Measurements from ENCODE around the gene SPEN.

The SPEN gene

GRCh38 chr1:15852828-15853302 is 5.4 kb downstream of the SPEN start:
- no peak for TF ChIP-seq CTCF (conservative IDR thresholded peaks at IDR 0.05)
- no peak for TF ChIP-seq ZFX (IDR thresholded peaks at IDR 0.05)
- H3K27ac ChIP-seq, result 0 out of 2 replicates have a peak overlapping the region, but pooled peaks have one; percentile 15

- H3K27ac ChIP-seq, result no peak overlapping the region
- TF ChIP-seq ZFX (IDR thresholded peaks at IDR 0.05) (no peak), CTCF (conservative IDR thresholded peaks at IDR 0.05) (no peak)
These were observed 9.4 kb downstream of the SPEN start for GRCh38 chr1:15856888-15857287.

- 0 out of 2 replicates have a peak overlapping the region, but pooled peaks have one; percentile 15 for H3K27ac ChIP-seq
These were observed 10.7 kb downstream of the SPEN start for GRCh38 chr1:15858069-15858670.

GRCh38 chr1:15858672-15859372 is 11.3 kb downstream of the SPEN start:
- H3K27ac ChIP-seq, result no peak overlapping the region
- no peak for TF ChIP-seq ZFX (IDR thresholded peaks at IDR 0.05)

More at GRCh38 chr1:15858069-15858670, 10.7 kb downstream of the SPEN start:
- TF ChIP-seq CTCF (conservative IDR thresholded peaks at IDR 0.05) (no peak), ZFX (IDR thresholded peaks at IDR 0.05) (no peak)

GRCh38 chr1:15863156-15863901 is 15.8 kb downstream of the SPEN start:
- H3K27ac ChIP-seq, result no peak overlapping the region
- TF ChIP-seq ZFX (IDR thresholded peaks at IDR 0.05) (no peak), CTCF (conservative IDR thresholded peaks at IDR 0.05) (no peak)

DNA sequence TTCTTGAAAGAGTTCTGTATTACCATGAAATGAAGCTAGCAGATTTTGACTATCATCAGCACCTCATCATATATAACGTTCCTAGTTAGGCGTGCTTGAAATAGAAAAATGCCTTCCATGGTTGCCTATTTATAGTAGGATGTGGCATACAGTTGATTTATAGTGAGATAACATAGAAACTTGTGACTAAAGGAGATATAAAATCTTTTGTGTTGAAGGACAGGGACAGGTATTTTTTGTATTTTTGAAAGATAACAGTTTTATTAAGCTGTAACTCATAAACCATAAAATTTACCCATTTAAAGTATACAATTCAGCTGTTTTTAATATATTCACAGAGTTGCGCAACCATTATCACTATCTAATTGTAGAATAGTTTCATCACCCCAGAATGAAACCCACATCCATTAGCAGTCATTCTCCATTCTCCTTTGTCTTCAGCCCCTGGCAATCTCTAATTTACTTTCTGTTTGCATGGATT is 19.3 kb downstream of the SPEN start:
- H3K27ac ChIP-seq, result no peak overlapping the region
- TF ChIP-seq CTCF (conservative IDR thresholded peaks at IDR 0.05) (no peak), ZFX (IDR thresholded peaks at IDR 0.05) (no peak)

DNA sequence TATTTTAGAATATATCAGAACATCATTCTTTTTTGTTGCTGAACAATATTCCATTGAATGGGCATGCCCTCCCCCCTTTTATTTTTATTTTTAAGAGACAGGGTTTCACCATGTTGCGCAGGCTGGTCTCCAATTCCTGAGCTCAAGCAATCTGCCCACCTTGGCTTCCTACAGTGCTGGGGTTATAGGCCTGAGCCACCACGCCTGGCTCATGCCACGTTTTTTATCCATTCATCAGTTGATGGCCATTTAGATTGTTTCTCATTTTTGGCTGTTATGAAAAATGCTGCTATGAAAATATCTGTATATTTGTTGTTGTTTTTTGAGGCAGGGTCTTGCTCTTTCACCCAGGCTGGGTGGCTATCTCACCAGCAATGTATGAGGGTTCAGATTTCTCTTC is 19.8 kb downstream of the SPEN start:
- TF ChIP-seq ZFX (IDR thresholded peaks at IDR 0.05), result no peak
- no peak overlapping the region for H3K27ac ChIP-seq

GRCh38 chr1:15869413-15869812 is 21.9 kb downstream of the SPEN start:
- no peak for TF ChIP-seq ZFX (IDR thresholded peaks at IDR 0.05)
- no peak for TF ChIP-seq CTCF (conservative IDR thresholded peaks at IDR 0.05)
- no peak overlapping the region for H3K27ac ChIP-seq

All from C4-2B (cell line).